ENCODE measurements around the gene ASF1B. TPM values are rescaled to one million over a fixed set of nuclear protein-coding genes. Genes with fewer than 3 reads are reported as not detected.
A peak's percentile ranks its signal among the peaks of the same experiment; 100 is the strongest.

Gene ASF1B
- total RNA-seq, 1 experiment from 2014 or later: 54.6 TPM

- BruUV-seq (replicated peaks): no TSS peak
- Histone ChIP-seq H3K36me3 (ENCODE audit: insufficient read depth, low read length, poor library complexity, severe bottlenecking) (no peaks in the 10 kb centered on the region), H3K4me3 (ENCODE audit: low read depth, low read length, poor library complexity, severe bottlenecking) (peak overlapping the region; percentile 60), H3K27me3 (replicated peaks; ENCODE audit: insufficient read depth, low read depth, low read length, poor library complexity) (no peaks in the 10 kb centered on the region), H3K27ac (ENCODE audit: low read depth, low read length, poor library complexity, severe bottlenecking) (peak overlapping the region; percentile 73), H3K9me3 (ENCODE audit: low read depth, low read length, poor library complexity, severe bottlenecking) (no peaks in the 10 kb centered on the region), H3K4me1 (ENCODE audit: insufficient read depth, low read length, poor library complexity, severe bottlenecking) (peaks cover 12% of the 10 kb centered on the region)
- intact Hi-C loops (cut with micrococcal nuclease; ENCODE audit: unreplicated experiment): no loop called here
- peak; percentile 61 for DNase-seq (ENCODE audit: low spot score)
- POLR2A ChIA-PET (ENCODE audit: low non-redundant PET): interaction anchor here (0.5 to 0.7 kb wide), 2 partner anchors 14 to 1960 kb away, joined by 5 to 8 read pairs; no protein-coding TSS in a partner anchor
- TF ChIP-seq EZH2 (IDR thresholded peaks at IDR 0.05; ENCODE audit: borderline replicate concordance, low read depth, low read length, poor library complexity, severe bottlenecking) (no peak), CTCF (conservative IDR thresholded peaks at IDR 0.05; ENCODE audit: low read depth, low read length) (no peak)
- CTCF ChIA-PET: no interaction called here
Observed at GRCh38 chr19:14118165-14119051, 18.0 kb downstream of the ASF1B start.

GRCh38 chr19:14117668-14118164 is 18.7 kb downstream of the ASF1B start, which contains the start of gene PRKACA:
Gene PRKACA (minus strand): TSS chr19:14117762. CDS start chr19:14117547, 215 bp downstream.
- Histone ChIP-seq H3K27me3 (replicated peaks; ENCODE audit: insufficient read depth, low read depth, low read length, poor library complexity) (no peaks in the 10 kb centered on the region), H3K27ac (ENCODE audit: low read depth, low read length, poor library complexity, severe bottlenecking) (peak within 1 kb of the TSS; percentile 73), H3K4me3 (ENCODE audit: low read depth, low read length, poor library complexity, severe bottlenecking) (peak within 1 kb of the TSS; percentile 78), H3K4me1 (ENCODE audit: insufficient read depth, low read length, poor library complexity, severe bottlenecking) (peaks cover 19% of the 10 kb centered on the region), H3K36me3 (ENCODE audit: insufficient read depth, low read length, poor library complexity, severe bottlenecking) (no peaks in the 10 kb centered on the region), H3K9me3 (ENCODE audit: low read depth, low read length, poor library complexity, severe bottlenecking) (no peaks in the 10 kb centered on the region)
- POLR2A ChIA-PET (ENCODE audit: low non-redundant PET): interaction anchor here (0.5 kb wide), 1 partner anchor 1961 kb away, joined by 8 read pairs; no protein-coding TSS in a partner anchor
- CTCF ChIA-PET: no interaction called here
- no TSS peak for BruUV-seq (replicated peaks)
- peak; percentile 100 for DNase-seq (ENCODE audit: low spot score)
- no peak for TF ChIP-seq CTCF (conservative IDR thresholded peaks at IDR 0.05; ENCODE audit: low read depth, low read length)
- intact Hi-C loops (cut with micrococcal nuclease; ENCODE audit: unreplicated experiment): no loop called here

- H3K27ac ChIP-seq (ENCODE audit: low read depth, low read length, poor library complexity, severe bottlenecking): peak overlapping the region; percentile 59
- intact Hi-C loops (cut with micrococcal nuclease; ENCODE audit: unreplicated experiment): no loop called here
- DNase-seq (ENCODE audit: low spot score): no peak
- no peaks in the 10 kb centered on the region for H3K9me3 ChIP-seq (ENCODE audit: low read depth, low read length, poor library complexity, severe bottlenecking)
- ChIA-PET CTCF (no interaction called here), POLR2A (ENCODE audit: low non-redundant PET) (no interaction called here)
- peak overlapping the region; percentile 78 for H3K4me3 ChIP-seq (ENCODE audit: low read depth, low read length, poor library complexity, severe bottlenecking)
- no peaks in the 10 kb centered on the region for H3K36me3 ChIP-seq (ENCODE audit: insufficient read depth, low read length, poor library complexity, severe bottlenecking)
- TF ChIP-seq CTCF (conservative IDR thresholded peaks at IDR 0.05; ENCODE audit: low read depth, low read length) (no peak), EZH2 (IDR thresholded peaks at IDR 0.05; ENCODE audit: borderline replicate concordance, low read depth, low read length, poor library complexity, severe bottlenecking) (no peak)
- peaks cover 24% of the 10 kb centered on the region for H3K4me1 ChIP-seq (ENCODE audit: insufficient read depth, low read length, poor library complexity, severe bottlenecking)
- BruUV-seq (replicated peaks): no TSS peak
- no peaks in the 10 kb centered on the region for H3K27me3 ChIP-seq (replicated peaks; ENCODE audit: insufficient read depth, low read depth, low read length, poor library complexity)
Observed at GRCh38 chr19:14116918-14117578, 19.3 kb downstream of the ASF1B start.
